HepG2 (cell line): ENCODE measurements around the gene TEX30. TPM values are rescaled to one million over a fixed set of nuclear protein-coding genes. Genes with fewer than 3 reads are reported as not detected.

Source experiments
- ATAC-seq: fragments of 200-7000 bp; cut with Tn5 transposase; 3 replicates; pipeline ENCODE4 v1.9.1; 2020; ENCODE audit warnings: mild to moderate bottlenecking, moderate library complexity
- BruUV-seq: library from RNA; stranded (reverse); fragments of 400-500 nt; replicated peaks from 2 replicates; lab custom pipeline; 2021; lab: Mats Ljungman, UMichigan
- CTCF ChIA-PET: fragments of 300-600 bp; formaldehyde crosslinking; extraction: SDS; loops from one replicate; lab custom pipeline; 2021; ENCODE audit warnings: low total read pairs, inconsistent platforms, low intra/inter-chr PET ratio; lab: Yijun Ruan, JAX
- POLR2A ChIA-PET: fragments of 350-600 bp; sonication (Branson Sonifier 250); formaldehyde crosslinking; loops from one replicate; lab custom pipeline; 2020; ENCODE audit warnings: antibody characterized with exemption, inconsistent platforms; lab: Yijun Ruan, JAX
- DNase-seq: peaks from one replicate; pipeline ENCODE4 v3.0.0-alpha.2; 2015; ENCODE audit warnings: low spot score
- FAIRE-seq: peaks from 3 replicates; lab custom pipeline; 2011; peaks lifted over from hg19 to GRCh38; lab: Jason Lieb, UNC
- H2AFZ ChIP-seq: one replicate; pipeline ENCODE4 v1.6.1; 2011; ENCODE audit warnings: low read length, inconsistent platforms
- H3K27ac ChIP-seq: fragments of 300-600 bp; 3 replicates; pipeline ENCODE4 v1.8.0; 2011; ENCODE audit warnings: mixed run types, mild to moderate bottlenecking, mixed read lengths, low read length, inconsistent platforms; ENCODE audit not compliant: insufficient read depth; ENCODE audit errors: extremely low read length
- H3K27me3 ChIP-seq, 2 experiments: fragments of 200-600 bp in 1 of 2; 2 replicates in 1 of 2; 3 replicates in 1 of 2; pipeline versions ENCODE4 v1.6.0 to v1.8.0; 2011; ENCODE audit warnings: low read length in 2 of 2, mild to moderate bottlenecking in 2 of 2, moderate library complexity in 2 of 2, inconsistent platforms in 1 of 2; ENCODE audit not compliant: insufficient read depth in 2 of 2, control insufficient read depth in 1 of 2
- H3K36me3 ChIP-seq, 2 experiments: fragments of 200-600 bp in 1 of 2; replicated peaks in 1 of 2; 2 replicates in 1 of 2; 3 replicates in 1 of 2; pipeline versions ENCODE4 v1.5.1 to v1.8.0; 2011; ENCODE audit warnings: low read length in 2 of 2, inconsistent platforms in 1 of 2; ENCODE audit not compliant: insufficient read depth in 2 of 2, control insufficient read depth in 1 of 2
- H3K4me1 ChIP-seq: 2 replicates; pipeline ENCODE4 v1.5.1; 2012; ENCODE audit warnings: low read length, inconsistent platforms; ENCODE audit not compliant: insufficient read depth
- H3K4me2 ChIP-seq: 2 replicates; pipeline ENCODE4 v1.6.0; 2011; ENCODE audit warnings: low read depth, low read length, inconsistent platforms
- H3K4me3 ChIP-seq, 3 experiments: fragments of 200-600 bp in 1 of 3; sonication (generic), shearing (Covaris generic) in 1 of 3; replicated peaks in 1 of 3; 2 replicates each; pipeline ENCODE4 v1.5.1; 2011 to 2016; ENCODE audit warnings: low read length in 3 of 3, inconsistent platforms in 2 of 3, low read depth in 2 of 3, mild to moderate bottlenecking in 2 of 3, control low read depth in 1 of 3, mixed read lengths in 1 of 3; ENCODE audit not compliant: insufficient read depth in 1 of 3
- H3K79me2 ChIP-seq: one replicate; pipeline ENCODE4 v1.6.1; 2011; ENCODE audit warnings: low read length, inconsistent platforms; ENCODE audit not compliant: insufficient read depth
- H3K9ac ChIP-seq: 2 replicates; pipeline ENCODE4 v1.6.0; 2011; ENCODE audit warnings: mild to moderate bottlenecking, low read depth, low read length, inconsistent platforms; ENCODE audit not compliant: insufficient read depth
- H3K9me3 ChIP-seq: 2 replicates; pipeline ENCODE4 v1.5.1; 2012; ENCODE audit warnings: mild to moderate bottlenecking, low read length
- H4K20me1 ChIP-seq: 2 replicates; pipeline ENCODE4 v1.6.0; 2011; ENCODE audit warnings: inconsistent platforms, mild to moderate bottlenecking, low read length, moderate library complexity; ENCODE audit not compliant: insufficient read depth
- ASH2L ChIP-seq: fragments of 300-600, 200-600 bp; sonication (generic); IDR thresholded peaks from 2 replicates; pipeline ENCODE4 v1.7.0; 2017; ENCODE audit warnings: low read depth, mild to moderate bottlenecking, moderate library complexity, mixed read lengths, low read length; ENCODE audit not compliant: insufficient read length
- CENPBD1 ChIP-seq: sonication (generic); formaldehyde crosslinking; IDR thresholded peaks from 2 replicates; pipeline ENCODE4 v1.8.0; 2022; ENCODE audit warnings: missing genetic modification reagents, low read depth, mild to moderate bottlenecking, borderline replicate concordance
- FOSL2 ChIP-seq: sonication (generic); formaldehyde crosslinking; IDR thresholded peaks from 2 replicates; pipeline ENCODE4 v1.4.0; 2020; ENCODE audit warnings: missing genetic modification reagents
- HES4 ChIP-seq: sonication (generic); formaldehyde crosslinking; IDR thresholded peaks from 2 replicates; pipeline ENCODE4 v1.9.0; 2021; ENCODE audit warnings: mild to moderate bottlenecking, missing genetic modification reagents, borderline replicate concordance
- HNF4G ChIP-seq, 2 experiments: sonication (generic) in 1 of 2; formaldehyde crosslinking in 1 of 2; IDR thresholded peaks; 2 replicates each; pipeline versions ENCODE4 v1.4.0 to v1.6.1; 2011 to 2020; ENCODE audit warnings: borderline replicate concordance in 2 of 2, low read depth in 2 of 2, mild to moderate bottlenecking in 2 of 2, low read length in 1 of 2, missing genetic modification reagents in 1 of 2, moderate library complexity in 1 of 2
- PAX8 ChIP-seq: sonication (generic); formaldehyde crosslinking; IDR thresholded peaks from 2 replicates; pipeline ENCODE4 v1.8.0; 2022; ENCODE audit warnings: mild to moderate bottlenecking, missing genetic modification reagents, borderline replicate concordance
- SNAI1 ChIP-seq: sonication (generic); formaldehyde crosslinking; IDR thresholded peaks from 2 replicates; pipeline ENCODE4 v1.5.0; 2020; ENCODE audit warnings: mild to moderate bottlenecking, missing genetic modification reagents, borderline replicate concordance
- SRSF1 ChIP-seq: fragments of 200-400 bp; formaldehyde crosslinking; optimal IDR thresholded peaks from 2 replicates; pipeline ENCODE3; 2017; ENCODE audit warnings: mild to moderate bottlenecking, low read depth, low read length, moderate library complexity
- STAG1 ChIP-seq: sonication (generic); formaldehyde crosslinking; IDR thresholded peaks from 2 replicates; pipeline ENCODE4 v1.4.0; 2020; ENCODE audit warnings: missing genetic modification reagents
- SUZ12 ChIP-seq: fragments of 150-350 bp; IDR thresholded peaks from 2 replicates; pipeline ENCODE4 v1.6.1; 2014; ENCODE audit warnings: low read depth, low read length
- THAP11 ChIP-seq: IDR thresholded peaks from 2 replicates; pipeline ENCODE4 v1.6.1; 2016; ENCODE audit warnings: missing biosample characterization, missing genetic modification reagents
- ZFY ChIP-seq: sonication (generic); formaldehyde crosslinking; IDR thresholded peaks from 2 replicates; pipeline ENCODE4 v1.4.0; 2020; ENCODE audit warnings: missing genetic modification reagents
- ZNF143 ChIP-seq: sonication (generic); formaldehyde crosslinking; IDR thresholded peaks from 2 replicates; pipeline ENCODE4 v1.4.0; 2020; ENCODE audit warnings: missing genetic modification reagents
- ZNF207 ChIP-seq: fragments of 450-650 bp; IDR thresholded peaks from 2 replicates; pipeline ENCODE4 v1.6.1; 2016; ENCODE audit warnings: antibody characterized with exemption, borderline replicate concordance
- ZNF230 ChIP-seq: sonication (generic); formaldehyde crosslinking; IDR thresholded peaks from 2 replicates; pipeline ENCODE4 v1.4.0; 2020; ENCODE audit warnings: mild to moderate bottlenecking, missing genetic modification reagents
- ZNF614 ChIP-seq: IDR thresholded peaks from 2 replicates; pipeline ENCODE4 v1.6.1; 2018; ENCODE audit warnings: missing biosample characterization, missing genetic modification reagents, inconsistent platforms, borderline replicate concordance
- ZNF691 ChIP-seq: sonication (generic); formaldehyde crosslinking; IDR thresholded peaks from 2 replicates; pipeline ENCODE4 v1.4.0; 2020; ENCODE audit warnings: missing genetic modification reagents, low read depth, mild to moderate bottlenecking, borderline replicate concordance
- WGBS: methylation state at CpG from one replicate; pipeline ENCODE4 v1.1.6; 2017; ENCODE audit warnings: low lambda C conversion rate; 5-methylcytosine and 5-hydroxymethylcytosine counted together
- in situ Hi-C: cut with HindIII; loops from 2 replicates; pipeline ENCODE4 v1.10.0; 2017; ENCODE audit warnings: low pct_unique_long_range_greater_than_20kb; ENCODE audit not compliant: extremely low pct_ligation_motif_present
- intact Hi-C: fragments of 100-400 bp; cut with micrococcal nuclease; formaldehyde crosslinking; loops from one replicate; pipeline ENCODE4 v1.10.0; 2022; ENCODE audit not compliant: unreplicated experiment
- polyA plus RNA-seq, 8 experiments: library from polyadenylated mRNA; depleted of rRNA in 3 of 8; stranded (reverse) in 7 of 8; unstranded in 1 of 8; fragments of >200 nt; fragmentation: Illumina TruSeq in 4 of 8; extraction: Trizol in 4 of 8; gene quantifications; 2 replicates each; pipeline versions ENCODE4 v1.2.1 to v1.2.3, GENCODE V29; 2011 to 2016; ENCODE audit warnings: low read depth in 4 of 8, missing spikeins in 1 of 8, mixed read lengths in 1 of 8; ENCODE audit not compliant: insufficient read depth in 1 of 8
- total RNA-seq, 5 experiments: library from RNA; depleted of rRNA; stranded (reverse); fragments of >200 nt; fragmentation: Illumina TruSeq; extraction: Trizol; gene quantifications; 2 replicates each; pipeline ENCODE4 v1.2.3, GENCODE V29; 2016; ENCODE audit warnings: low read depth in 1 of 5

Gene TEX30
- total and polyA plus RNA-seq, 2 of the 13 experiments (the other 11 are each of a cell fraction or from before 2014, with no cell fraction given) = 0.60 to 1.2 TPM

- FAIRE-seq (no peak), DNase-seq (no peak), ATAC-seq (no peak)
- intact Hi-C loops (loop anchor here (5.0 kb wide), 1 partner anchor 48 kb away; no protein-coding TSS in a partner anchor), in situ Hi-C loops (no loop called here)
- no TSS peak for BruUV-seq
- H3K4me1 ChIP-seq = peaks cover 28% of the 10 kb centered on the region
- CTCF ChIA-PET = no interaction called here
- H3K27me3 ChIP-seq = no peaks in the 10 kb centered on the region; a peak in 1 of 5 replicates
- no peaks in the 10 kb centered on the region for H3K79me2 ChIP-seq
- 81% methylated on average over 14 of the region's 14 CpGs for WGBS
- no peak overlapping the region for H3K4me2 ChIP-seq
- POLR2A ChIA-PET = no interaction called here
- H4K20me1 ChIP-seq = no peaks in the 10 kb centered on the region
- H3K36me3 ChIP-seq = no peaks in the 10 kb centered on the region
- H3K9me3 ChIP-seq = no peaks in the 10 kb centered on the region
- no peak overlapping the region for H3K27ac ChIP-seq
- H3K9ac ChIP-seq = no peak overlapping the region
- no peak overlapping the region for H3K4me3 ChIP-seq
- no peak for TF ChIP-seq SRSF1
- no peak for TF ChIP-seq ASH2L
- TF ChIP-seq STAG1 (CRISPR knock-in tag) = no peak
- no peak for TF ChIP-seq ZNF143 (CRISPR knock-in tag)
- H2AFZ ChIP-seq = no peak overlapping the region
Measured at GRCh38 chr13:102774591-102775520, 1.3 kb upstream of the TEX30 start.

- ChIA-PET CTCF (no interaction called here), POLR2A (no interaction called here)
- Histone ChIP-seq H3K36me3 (no peaks in the 10 kb centered on the region), H3K4me1 (peaks cover 32% of the 10 kb centered on the region), H3K27me3 (no peaks in the 10 kb centered on the region; a peak in 1 of 5 replicates), H4K20me1 (no peaks in the 10 kb centered on the region), H3K4me3 (no peak overlapping the region), H2AFZ (no peak overlapping the region), H3K79me2 (no peaks in the 10 kb centered on the region), H3K9me3 (no peaks in the 10 kb centered on the region), H3K4me2 (no peak overlapping the region), H3K9ac (no peak overlapping the region), H3K27ac (no peak overlapping the region)
- intact Hi-C loops = loop anchor here (5.0 kb wide), 1 partner anchor 47 kb away; no protein-coding TSS in a partner anchor
- no peak for DNase-seq
- no TSS peak for BruUV-seq
- no peak for ATAC-seq
- 96% methylated on average over 27 of the region's 27 CpGs for WGBS
- no peak for FAIRE-seq
- in situ Hi-C loops = no loop called here
- TF ChIP-seq CENPBD1 (CRISPR knock-in tag) = no peak
- TF ChIP-seq ZNF230 (CRISPR knock-in tag) = no peak
- TF ChIP-seq PAX8 (CRISPR knock-in tag) = no peak
- TF ChIP-seq THAP11 (CRISPR knock-in tag) = no peak
- TF ChIP-seq ZNF614 = no peak
- no peak for TF ChIP-seq HNF4G (IDR thresholded peaks at IDR 0.05; ENCODE audit: borderline replicate concordance, low read depth, low read length)
- TF ChIP-seq HNF4G (CRISPR knock-in tag; IDR thresholded peaks at IDR 0.05; ENCODE audit: borderline replicate concordance, low read depth) = no peak
- TF ChIP-seq ZFY (CRISPR knock-in tag) = no peak
- no peak for TF ChIP-seq SNAI1 (CRISPR knock-in tag)
- no peak for TF ChIP-seq ZNF207
- no peak for TF ChIP-seq HES4 (CRISPR knock-in tag)
- no peak for TF ChIP-seq FOSL2 (CRISPR knock-in tag)
- TF ChIP-seq ZNF691 (CRISPR knock-in tag) = no peak
- TF ChIP-seq SUZ12 = no peak
Measured at GRCh38 chr13:102774214-102774568, 605 bp upstream of the TEX30 start.
